ENCODE results near the gene NRG3.

GRCh38 chr10:82464966-82465365 lies 590.0 kb downstream of the NRG3 start:
- TF ChIP-seq CTCF (IDR thresholded peaks at IDR 0.05) = no peak
- no peak for TF ChIP-seq POLR2A (IDR thresholded peaks at IDR 0.05)
- TF ChIP-seq EP300 (IDR thresholded peaks at IDR 0.05) = no peak

Measured in tibial nerve (tissue), 4 donors.